ENCODE measurements around the gene ALG2. TPM values are rescaled to one million over a fixed set of nuclear protein-coding genes. Genes with fewer than 3 reads are reported as not detected.

Gene ALG2
- total RNA-seq, 1 donor from 2014 or later = 35.4 TPM

- no peak for DNase-seq
- intact Hi-C loops (cut with DNase I) = no loop called here
- TF ChIP-seq CTCF (IDR thresholded peaks at IDR 0.05) = no peak
- H3K27me3 ChIP-seq (ENCODE audit: low read depth) = no peaks in the 10 kb centered on the region
- peaks cover 40% of the 10 kb centered on the region for H3K4me1 ChIP-seq
- H3K4me3 ChIP-seq = no peak overlapping the region
- peaks cover 55% of the 10 kb centered on the region for H3K36me3 ChIP-seq
- no peaks in the 10 kb centered on the region for H3K9me3 ChIP-seq
- no peak overlapping the region for H3K27ac ChIP-seq
- ATAC-seq = no peak
Observed at GRCh38 chr9:99226054-99226453, 4.3 kb upstream of the ALG2 start.

- Histone ChIP-seq H3K27ac (no peak overlapping the region), H3K9me3 (no peaks in the 10 kb centered on the region), H3K36me3 (peaks cover 38% of the 10 kb centered on the region), H3K4me1 (peaks cover 56% of the 10 kb centered on the region), H3K4me3 (no peak overlapping the region), H3K27me3 (ENCODE audit: low read depth) (no peaks in the 10 kb centered on the region)
- intact Hi-C loops (cut with DNase I) = no loop called here
- TF ChIP-seq CTCF (IDR thresholded peaks at IDR 0.05) = no peak
- ATAC-seq (no peak), DNase-seq (no peak)
Observed at GRCh38 chr9:99224445-99224844, 2.7 kb upstream of the ALG2 start.

- TF ChIP-seq CTCF (IDR thresholded peaks at IDR 0.05) = no peak
- ATAC-seq (peak; percentile 45 to 53), DNase-seq (no peak)
- H3K4me1 ChIP-seq = peaks cover 65% of the 10 kb centered on the region
- H3K27ac ChIP-seq = peak overlapping the region; percentile 92
- H3K9me3 ChIP-seq = no peaks in the 10 kb centered on the region
- intact Hi-C loops (cut with DNase I) = no loop called here
- peaks cover 32% of the 10 kb centered on the region for H3K36me3 ChIP-seq
- peak overlapping the region; percentile 82 for H3K4me3 ChIP-seq
- H3K27me3 ChIP-seq (ENCODE audit: low read depth) = no peaks in the 10 kb centered on the region
Observed at GRCh38 chr9:99222416-99223270, 901 bp upstream of the ALG2 start.

GRCh38 chr9:99221266-99221620 lies 499 bp downstream of the ALG2 start:
- peak overlapping the region; percentile 82 for H3K4me3 ChIP-seq
- H3K36me3 ChIP-seq = peaks cover 32% of the 10 kb centered on the region
- no peak for TF ChIP-seq CTCF (IDR thresholded peaks at IDR 0.05)
- ATAC-seq (no peak), DNase-seq (no peak)
- H3K4me1 ChIP-seq = peaks cover 62% of the 10 kb centered on the region
- intact Hi-C loops (cut with DNase I) = no loop called here
- no peaks in the 10 kb centered on the region for H3K9me3 ChIP-seq
- peak overlapping the region; percentile 92 for H3K27ac ChIP-seq
- H3K27me3 ChIP-seq (ENCODE audit: low read depth) = no peaks in the 10 kb centered on the region

GRCh38 chr9:99220011-99220410 lies 1.7 kb downstream of the ALG2 start:
- H3K4me1 ChIP-seq = peaks cover 50% of the 10 kb centered on the region
- no peak for TF ChIP-seq CTCF (IDR thresholded peaks at IDR 0.05)
- no peaks in the 10 kb centered on the region for H3K9me3 ChIP-seq
- H3K36me3 ChIP-seq = peaks cover 33% of the 10 kb centered on the region
- DNase-seq (no peak), ATAC-seq (no peak)
- H3K27me3 ChIP-seq (ENCODE audit: low read depth) = no peaks in the 10 kb centered on the region
- H3K27ac ChIP-seq = no peak overlapping the region
- intact Hi-C loops (cut with DNase I) = no loop called here
- peak overlapping the region; percentile 82 for H3K4me3 ChIP-seq

Data from lower lobe of right lung (tissue), 2 donors.